K562 (cell line): ENCODE results near the gene APEX1. TPM values are rescaled to one million over a fixed set of nuclear protein-coding genes. Genes with fewer than 3 reads are reported as not detected.

ENCODE experiments used
- CBX8 ChIP-seq: fragments of 200-600 bp; sonication (generic); IDR thresholded peaks from 2 replicates; pipeline ENCODE4 v1.6.1; 2012; ENCODE audit warnings: borderline replicate concordance, mixed run types, low read depth, mild to moderate bottlenecking, moderate library complexity, mixed read lengths, low read length, control low read depth, inconsistent platforms; ENCODE audit not compliant: poor library complexity, severe bottlenecking; ENCODE audit errors: extremely low read depth
- CCNT2 ChIP-seq: IDR thresholded peaks from 2 replicates; pipeline ENCODE4 v1.6.1; 2011; ENCODE audit warnings: borderline replicate concordance, low read depth, mild to moderate bottlenecking, moderate library complexity, mixed read lengths, low read length; ENCODE audit not compliant: insufficient read length; ENCODE audit errors: extremely low read depth
- DDX20 ChIP-seq: fragments of 450-650 bp; IDR thresholded peaks from 2 replicates; pipeline ENCODE4 v1.6.1; 2016; ENCODE audit warnings: missing genetic modification characterization, low read depth, mild to moderate bottlenecking, missing compliant biosample characterization, moderate library complexity
- ETV6 ChIP-seq, 3 experiments: fragments of 150-350 bp in 1 of 3; sonication (generic) in 1 of 3; formaldehyde crosslinking in 1 of 3; IDR thresholded peaks; 2 replicates each; pipeline versions ENCODE4 v1.6.1 to v1.8.0; 2014 to 2022; ENCODE audit warnings: borderline replicate concordance in 2 of 3, low read depth in 2 of 3, antibody characterized with exemption in 1 of 3, low read length in 1 of 3, mild to moderate bottlenecking in 1 of 3, missing genetic modification reagents in 1 of 3
- FOXJ2 ChIP-seq: fragments of 200-800 bp; sonication (Bioruptor generic); IDR thresholded peaks from 2 replicates; pipeline ENCODE4 v1.6.1; 2016; ENCODE audit warnings: missing genetic modification characterization, missing compliant biosample characterization
- KLF16 ChIP-seq: IDR thresholded peaks from 2 replicates; pipeline ENCODE4 v1.6.1; 2016; ENCODE audit warnings: antibody characterized with exemption
- PCBP2 ChIP-seq: fragments of 200-400 bp; formaldehyde crosslinking; IDR thresholded peaks from 2 replicates; pipeline ENCODE4 v1.6.1; 2018; ENCODE audit warnings: low read length, low read depth, mild to moderate bottlenecking, moderate library complexity; ENCODE audit not compliant: poor library complexity, severe bottlenecking
- POLR2B ChIP-seq: fragments of 450-650 bp; IDR thresholded peaks from 2 replicates; pipeline ENCODE4 v1.6.1; 2018; ENCODE audit warnings: low read depth; ENCODE audit not compliant: partially characterized antibody
- SIN3A ChIP-seq, 2 experiments: fragments of 150-350 bp in 1 of 2; IDR thresholded peaks; 2 replicates each; pipeline ENCODE4 v1.6.1; 2011 to 2016; ENCODE audit warnings: borderline replicate concordance in 2 of 2, low read depth in 2 of 2, low read length in 2 of 2, mild to moderate bottlenecking in 2 of 2, moderate library complexity in 2 of 2; ENCODE audit not compliant: control insufficient read depth in 1 of 2
- TOE1 ChIP-seq, 2 experiments: fragments of 450-650 bp in 1 of 2; sonication (generic) in 1 of 2; formaldehyde crosslinking in 1 of 2; IDR thresholded peaks; 2 replicates each; pipeline versions ENCODE4 v1.7.1 to v1.8.0; 2016 to 2022; ENCODE audit warnings: borderline replicate concordance in 2 of 2, mild to moderate bottlenecking in 2 of 2, antibody characterized with exemption in 1 of 2, inconsistent platforms in 1 of 2, low read depth in 1 of 2, missing genetic modification reagents in 1 of 2, moderate library complexity in 1 of 2
- ZBTB5 ChIP-seq: fragments of 450-650 bp; IDR thresholded peaks from 2 replicates; pipeline ENCODE4 v1.6.1; 2017; ENCODE audit warnings: antibody characterized with exemption
- ZNF143 ChIP-seq: sonication (generic); formaldehyde crosslinking; IDR thresholded peaks from 2 replicates; pipeline ENCODE4 v1.9.0; 2022; ENCODE audit warnings: mild to moderate bottlenecking, missing genetic modification reagents
- ZNF174 ChIP-seq: fragments of 250-450 bp; sonication (Bioruptor Pico); IDR thresholded peaks from 2 replicates; pipeline ENCODE4 v1.4.0; 2020; ENCODE audit warnings: mild to moderate bottlenecking
- ZNF253 ChIP-seq: fragments of 250-450 bp; sonication (Bioruptor Pico); conservative IDR thresholded peaks from 2 replicates; pipeline ENCODE4 v1.6.1; 2021; ENCODE audit warnings: mild to moderate bottlenecking
- ZNF311 ChIP-seq: fragments of 250-450 bp; sonication (Bioruptor Pico); IDR thresholded peaks from 2 replicates; pipeline ENCODE4 v1.4.0; 2020; ENCODE audit warnings: mild to moderate bottlenecking, moderate library complexity
- ZNF592 ChIP-seq: fragments of 450-650 bp; IDR thresholded peaks from 2 replicates; pipeline ENCODE4 v1.6.1; 2017; ENCODE audit warnings: antibody characterized with exemption, mild to moderate bottlenecking
- ZNF696 ChIP-seq: fragments of 250-450 bp; sonication (Bioruptor Pico); conservative IDR thresholded peaks from 2 replicates; pipeline ENCODE4 v1.4.0; 2020; ENCODE audit warnings: mild to moderate bottlenecking, moderate library complexity
- polyA plus RNA-seq, 8 experiments: library from polyadenylated mRNA; depleted of rRNA in 4 of 8; stranded (reverse) in 5 of 8; unstranded in 3 of 8; fragments of >200 nt; fragmentation: Nextera tagmentation in 2 of 8; fragmentation: Illumina TruSeq in 1 of 8; extraction: Ambion mirVana in 2 of 8; extraction: Trizol in 1 of 8; gene quantifications; 2 replicates each; pipeline versions ENCODE4 v1.2.1 to v1.2.3, GENCODE V29; 2011 to 2014; ENCODE audit warnings: inconsistent platforms in 1 of 8, missing spikeins in 1 of 8
- total RNA-seq, 7 experiments: library from RNA; depleted of rRNA in 6 of 7; stranded (reverse); fragments of >200 nt in 6 of 7; fragmentation: Illumina TruSeq in 2 of 7; extraction: Trizol in 2 of 7; gene quantifications; 2 replicates each; pipeline versions ENCODE4 v1.2.1 to v1.2.3, GENCODE V29; 2011 to 2021; ENCODE audit warnings: low replicate concordance in 1 of 7

The APEX1 gene
- total and polyA plus RNA-seq, 9 of the 15 experiments (the other 6 are each of a cell fraction or from before 2014, with no cell fraction given): 50.2 to 274 (median 158) TPM

GRCh38 chr14:20455355-20456300 is 602 bp downstream of the APEX1 start (continued):
- no peak for TF ChIP-seq ZBTB5
- no peak for TF ChIP-seq ZNF592
- no peak for TF ChIP-seq ZNF696 (CRISPR knock-in tag)
- TF ChIP-seq ZNF311: no peak
- no peak for TF ChIP-seq ZNF143 (CRISPR knock-in tag)
- no peak for TF ChIP-seq ZNF253 (CRISPR knock-in tag)
- TF ChIP-seq FOXJ2 (tag): 0 out of 2 replicates have a peak, but pooled peaks have one; percentile 3
- TF ChIP-seq POLR2B: peak; percentile 63
- no peak for TF ChIP-seq DDX20 (tag)
- peak; percentile 72 for TF ChIP-seq TOE1 (IDR thresholded peaks at IDR 0.05; ENCODE audit: borderline replicate concordance)
- no peak for TF ChIP-seq TOE1 (CRISPR knock-in tag; IDR thresholded peaks at IDR 0.05; ENCODE audit: borderline replicate concordance, low read depth)
- TF ChIP-seq CBX8: no peak
- TF ChIP-seq PCBP2: no peak
- TF ChIP-seq ETV6 (IDR thresholded peaks at IDR 0.05; ENCODE audit: borderline replicate concordance in 1 of 2, low read depth in 2 of 2, low read length in 1 of 2): no peak
- no peak for TF ChIP-seq ETV6 (CRISPR knock-in tag; IDR thresholded peaks at IDR 0.05; ENCODE audit: borderline replicate concordance)
- TF ChIP-seq CCNT2: no peak
- no peak for TF ChIP-seq KLF16
- no peak for TF ChIP-seq ZNF174
- peak in 1 of 2 experiments; percentile 37; a peak in 1 of 4 replicates for TF ChIP-seq SIN3A (IDR thresholded peaks at IDR 0.05; ENCODE audit: borderline replicate concordance in 2 of 2, control insufficient read depth in 1 of 2, low read depth in 2 of 2, low read length in 2 of 2)
- TF ChIP-seq, all 486 proteins: peak for 67
